ENCODE data around the gene HCRT. TPM values are rescaled to one million over a fixed set of nuclear protein-coding genes. Genes with fewer than 3 reads are reported as not detected.

The HCRT gene
- total and polyA plus RNA-seq, 2 of the 8 experiments (the other 6 are each of a cell fraction or from before 2014, with no cell fraction given) = not detected

GRCh38 chr17:42225646-42226045 lies 40.4 kb upstream of the HCRT start:
- Histone ChIP-seq H4K20me1 (replicated peaks in 1 of 2; ENCODE audit: control insufficient read depth in 1 of 2, insufficient read depth in 2 of 2, low read length in 2 of 2) (peaks cover 0 to 4% of the 10 kb centered on the region in 2 experiments), H3K56ac (replicated peaks; ENCODE audit: insufficient read length, low read depth, low read length) (no peak overlapping the region), H3K4me3 (ENCODE audit: extremely low read depth in 1 of 4, insufficient read depth in 2 of 4, low read depth in 3 of 4, low read length in 4 of 4) (no peak overlapping the region), H2BK5ac (ENCODE audit: low read depth, low read length) (no peak overlapping the region), H2BK20ac (ENCODE audit: low read length) (no peak overlapping the region), H4K8ac (ENCODE audit: extremely low read depth, insufficient read depth, low read length) (no peak overlapping the region), H2BK12ac (ENCODE audit: low read depth, low read length) (no peak overlapping the region), H3K4me1 (replicated peaks in 1 of 4; ENCODE audit: control insufficient read depth in 3 of 4, insufficient read depth in 4 of 4, low read length in 3 of 4) (no peaks in the 10 kb centered on the region), H3K14ac (ENCODE audit: insufficient read length) (no peak overlapping the region), H3K79me2 (ENCODE audit: control insufficient read depth in 1 of 2, insufficient read depth in 2 of 2, low read length in 2 of 2) (no peaks in the 10 kb centered on the region), H3K36me3 (ENCODE audit: control insufficient read depth in 2 of 4, insufficient read depth in 4 of 4, low read length in 3 of 4) (peaks cover 3 to 17% (median 8%) of the 10 kb centered on the region in 4 experiments; a peak in 7 of 8 replicates), H3K23me2 (ENCODE audit: low read depth, low read length) (peaks cover 4% of the 10 kb centered on the region; the same call in 1 of the 2 replicates), H3K4ac (replicated peaks; ENCODE audit: insufficient read length, low read depth, low read length) (no peak overlapping the region), H3K9me3 (ENCODE audit: insufficient read depth in 2 of 2, low read depth in 1 of 2, low read length in 1 of 2) (no peaks in the 10 kb centered on the region), H4K91ac (replicated peaks; ENCODE audit: insufficient read length, low read length) (no peak overlapping the region), H3K27ac (ENCODE audit: low read depth, low read length) (no peak overlapping the region), H2BK120ac (replicated peaks; ENCODE audit: low read depth, low read length) (no peak overlapping the region), H4K5ac (ENCODE audit: insufficient read length, low read depth, low read length) (no peak overlapping the region), H3K79me1 (ENCODE audit: low read depth, low read length) (no peaks in the 10 kb centered on the region; the same call in 1 of the 2 replicates), H3K4me2 (ENCODE audit: insufficient read depth in 1 of 2, low read depth in 2 of 2, low read length in 2 of 2) (no peak overlapping the region), H2AK5ac (ENCODE audit: low read depth, low read length) (no peak overlapping the region), H3K23ac (ENCODE audit: insufficient read length) (no peak overlapping the region), H3K27me3 (replicated peaks in 1 of 4; ENCODE audit: control insufficient read depth in 3 of 4, extremely low read depth in 1 of 4, insufficient read depth in 3 of 4, low read length in 3 of 4) (no peaks in the 10 kb centered on the region), H3K9ac (replicated peaks in 1 of 4; ENCODE audit: extremely low read depth in 1 of 4, low read depth in 3 of 4, low read length in 3 of 4) (no peak overlapping the region), H2BK15ac (ENCODE audit: low read length) (no peak overlapping the region), H3K18ac (ENCODE audit: extremely low read depth, low read length) (no peak overlapping the region), H2AFZ (ENCODE audit: low read length) (no peak overlapping the region)
- CTCF ChIA-PET (ENCODE audit: partially characterized antibody) = interaction anchor here (0.7 to 0.8 kb wide), 2 partner anchors 21 to 91 kb away, joined by 3 read pairs; no protein-coding TSS in a partner anchor
- no peak for FAIRE-seq
- WGBS, 2 experiments (ENCODE audit: extremely low coverage in 1 of 2, insufficient coverage in 1 of 2, insufficient read length in 1 of 2, insufficient replicate concordance in 2 of 2, low coverage in 1 of 2, low lambda C conversion rate in 2 of 2, missing lambda C conversion rate in 1 of 2) = 94% methylated on average over 5 of the region's 5 CpGs; no CpG with 5 or more reads in 1 of the 2 experiments
- TF ChIP-seq CEBPB (IDR thresholded peaks at IDR 0.05; ENCODE audit: low read depth, low read length) (no peak), HDAC2 (IDR thresholded peaks at IDR 0.05; ENCODE audit: borderline replicate concordance in 1 of 2, low read depth in 2 of 2, low read length in 2 of 2) (no peak), KDM4A (IDR thresholded peaks at IDR 0.05; ENCODE audit: low read depth, low read length, severe bottlenecking) (no peak), CREB1 (IDR thresholded peaks at IDR 0.05) (no peak), TEAD4 (IDR thresholded peaks at IDR 0.05; ENCODE audit: low read depth, low read length) (no peak)
- no peak for DNase-seq (ENCODE audit: low read depth in 1 of 2, low spot score in 2 of 2)
- POLR2A ChIA-PET (ENCODE audit: partially characterized antibody) = interaction anchor here (1.2 kb wide), 1 partner anchor 50 kb away, joined by 3 read pairs; no protein-coding TSS in a partner anchor

Data from H1 (cell line).